ENCODE measurements around the gene AFF3. TPM values are rescaled to one million over a fixed set of nuclear protein-coding genes. Genes with fewer than 3 reads are reported as not detected.

AFF3 gene
- total RNA-seq, result 1 to 10 TPM; 3.1 to 5.0 (median 3.7) TPM

- Histone ChIP-seq H3K4me1 (no peaks in the 10 kb centered on the region), H3K27me3 (no peaks in the 10 kb centered on the region), H3K9me3 (no peaks in the 10 kb centered on the region), H3K4me3 (no peak within 1 kb of the TSS), H3K36me3 (no peaks in the 10 kb centered on the region), H3K27ac (no peak within 1 kb of the TSS)
- DNase-seq (ENCODE audit: low spot score in 2 of 2), result no peak
- 86% methylated on average over 11 of the region's 11 CpGs for WGBS
- TF ChIP-seq POLR2A (IDR thresholded peaks at IDR 0.05), result no peak
- TF ChIP-seq, protein P1, sequence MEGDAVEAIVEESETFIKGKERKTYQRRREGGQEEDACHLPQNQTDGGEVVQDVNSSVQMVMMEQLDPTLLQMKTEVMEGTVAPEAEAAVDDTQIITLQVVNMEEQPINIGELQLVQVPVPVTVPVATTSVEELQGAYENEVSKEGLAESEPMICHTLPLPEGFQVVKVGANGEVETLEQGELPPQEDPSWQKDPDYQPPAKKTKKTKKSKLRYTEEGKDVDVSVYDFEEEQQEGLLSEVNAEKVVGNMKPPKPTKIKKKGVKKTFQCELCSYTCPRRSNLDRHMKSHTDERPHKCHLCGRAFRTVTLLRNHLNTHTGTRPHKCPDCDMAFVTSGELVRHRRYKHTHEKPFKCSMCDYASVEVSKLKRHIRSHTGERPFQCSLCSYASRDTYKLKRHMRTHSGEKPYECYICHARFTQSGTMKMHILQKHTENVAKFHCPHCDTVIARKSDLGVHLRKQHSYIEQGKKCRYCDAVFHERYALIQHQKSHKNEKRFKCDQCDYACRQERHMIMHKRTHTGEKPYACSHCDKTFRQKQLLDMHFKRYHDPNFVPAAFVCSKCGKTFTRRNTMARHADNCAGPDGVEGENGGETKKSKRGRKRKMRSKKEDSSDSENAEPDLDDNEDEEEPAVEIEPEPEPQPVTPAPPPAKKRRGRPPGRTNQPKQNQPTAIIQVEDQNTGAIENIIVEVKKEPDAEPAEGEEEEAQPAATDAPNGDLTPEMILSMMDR (IDR thresholded peaks at IDR 0.05), result no peak
- no peak for TF ChIP-seq POLR2AphosphoS5 (IDR thresholded peaks at IDR 0.05)
- TF ChIP-seq EP300 (IDR thresholded peaks at IDR 0.05), result no peak
Observed at GRCh38 chr2:100142393-100142792, at the start of gene AFF3. TSS of gene AFF3 (minus strand) at chr2:100142590. CDS start at chr2:100104454, 38,136 bp downstream.

DNA sequence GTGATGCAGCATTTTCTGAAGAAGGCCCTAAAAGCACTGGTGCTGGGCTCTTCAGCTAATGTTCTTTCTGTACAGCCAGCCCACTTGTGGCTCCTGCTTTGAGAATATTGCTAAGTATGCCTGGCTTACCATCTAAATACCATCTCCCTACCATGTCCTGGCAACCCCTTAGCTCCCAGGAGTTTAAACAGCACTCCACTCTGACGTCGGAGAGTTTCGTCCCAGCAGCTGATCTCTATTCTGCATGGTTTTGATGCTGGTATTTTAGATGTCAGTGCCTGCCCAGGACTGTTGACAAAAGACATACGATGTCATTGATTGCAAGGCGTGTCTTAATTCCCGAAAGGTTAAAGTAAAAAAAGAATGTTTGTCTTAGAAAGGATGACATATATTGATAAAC lies 47.0 kb upstream of the AFF3 start:
- TF ChIP-seq EP300 (IDR thresholded peaks at IDR 0.05), result no peak
- TF ChIP-seq, protein P1 (IDR thresholded peaks at IDR 0.05), result no peak
- no peak for TF ChIP-seq POLR2A (IDR thresholded peaks at IDR 0.05)
- TF ChIP-seq POLR2AphosphoS5 (IDR thresholded peaks at IDR 0.05), result no peak
- Histone ChIP-seq H3K4me3 (no peak overlapping the region), H3K27ac (no peak overlapping the region)

GRCh38 chr2:100188326-100188725 lies 45.9 kb upstream of the AFF3 start:
- DNase-seq (ENCODE audit: low spot score in 2 of 2), result no peak
- no peak overlapping the region for H3K27ac ChIP-seq
- no peak overlapping the region for H3K4me3 ChIP-seq
- H3K9me3 ChIP-seq, result no peaks in the 10 kb centered on the region
- TF ChIP-seq EP300 (IDR thresholded peaks at IDR 0.05) (no peak), POLR2AphosphoS5 (IDR thresholded peaks at IDR 0.05) (no peak), POLR2A (IDR thresholded peaks at IDR 0.05) (no peak)
- TF ChIP-seq, protein P1 (IDR thresholded peaks at IDR 0.05), result no peak
- H3K4me1 ChIP-seq, result peaks cover 4% of the 10 kb centered on the region
- H3K27me3 ChIP-seq, result no peaks in the 10 kb centered on the region
- WGBS, result 96% methylated on average over 2 of the region's 2 CpGs
- H3K36me3 ChIP-seq, result no peaks in the 10 kb centered on the region

More for the DNA sequence above, 47.0 kb upstream of the AFF3 start:
- DNase-seq (ENCODE audit: low spot score in 2 of 2), result no peak
- Histone ChIP-seq H3K27me3 (no peaks in the 10 kb centered on the region), H3K4me1 (peaks cover 6% of the 10 kb centered on the region), H3K9me3 (no peaks in the 10 kb centered on the region), H3K36me3 (no peaks in the 10 kb centered on the region)
- 84% methylated on average over 6 of the region's 6 CpGs for WGBS

DNA sequence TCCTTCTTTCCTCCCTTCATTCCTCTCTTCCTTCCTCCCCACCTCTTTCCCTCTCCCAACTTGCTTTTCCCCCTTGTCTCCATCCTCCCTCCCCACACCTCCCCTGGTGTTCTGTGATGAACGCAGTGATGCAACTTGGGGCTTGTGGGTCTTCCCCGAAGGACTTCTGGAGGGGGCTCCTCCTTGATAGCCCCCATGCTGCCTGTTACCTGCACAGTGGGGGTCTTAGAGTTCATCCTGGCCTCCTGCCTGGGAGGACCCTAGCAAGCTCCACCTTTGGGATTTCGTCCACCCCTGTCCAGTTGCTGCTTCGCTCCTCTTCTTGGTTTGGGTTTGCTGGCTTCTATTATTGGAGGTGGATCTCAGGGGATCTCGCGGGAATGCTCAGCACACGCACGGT lies 43.7 kb upstream of the AFF3 start:
- Histone ChIP-seq H3K27ac (no peak overlapping the region), H3K36me3 (no peaks in the 10 kb centered on the region), H3K27me3 (no peaks in the 10 kb centered on the region), H3K4me1 (peaks cover 13% of the 10 kb centered on the region), H3K9me3 (no peaks in the 10 kb centered on the region), H3K4me3 (no peak overlapping the region)
- WGBS, result 96% methylated on average over 8 of the region's 8 CpGs
- DNase-seq (ENCODE audit: low spot score in 2 of 2), result no peak
- TF ChIP-seq, protein P1 (IDR thresholded peaks at IDR 0.05), result no peak
- TF ChIP-seq POLR2A (IDR thresholded peaks at IDR 0.05), result no peak
- no peak for TF ChIP-seq POLR2AphosphoS5 (IDR thresholded peaks at IDR 0.05)
- TF ChIP-seq EP300 (IDR thresholded peaks at IDR 0.05), result no peak

DNA sequence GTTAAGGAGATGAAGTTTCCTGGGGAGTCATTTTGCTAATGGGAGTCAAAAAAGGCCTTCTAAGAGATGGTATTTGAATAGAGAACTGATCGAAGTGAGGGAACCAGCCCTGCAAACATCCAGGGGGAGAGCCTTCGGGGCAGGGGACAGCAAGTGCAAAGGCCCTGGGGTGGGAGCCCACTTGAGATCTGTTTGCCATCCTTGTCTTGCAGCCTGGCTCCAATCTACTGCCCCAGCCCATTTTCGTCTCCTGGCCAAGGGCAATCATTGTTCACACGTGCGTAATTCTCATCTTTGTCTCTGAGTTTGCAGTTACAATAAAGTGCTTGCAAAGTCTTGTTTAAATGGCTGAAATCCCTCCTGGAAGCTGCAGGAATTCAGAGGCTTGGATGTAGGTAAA lies 43.1 kb upstream of the AFF3 start:
- Histone ChIP-seq H3K27ac (no peak overlapping the region), H3K27me3 (no peaks in the 10 kb centered on the region), H3K4me3 (no peak overlapping the region), H3K4me1 (peaks cover 13% of the 10 kb centered on the region), H3K9me3 (no peaks in the 10 kb centered on the region), H3K36me3 (no peaks in the 10 kb centered on the region)
- DNase-seq (ENCODE audit: low spot score in 2 of 2), result no peak
- TF ChIP-seq, protein P1 (IDR thresholded peaks at IDR 0.05), result no peak
- no peak for TF ChIP-seq EP300 (IDR thresholded peaks at IDR 0.05)
- TF ChIP-seq POLR2A (IDR thresholded peaks at IDR 0.05), result no peak
- no peak for TF ChIP-seq POLR2AphosphoS5 (IDR thresholded peaks at IDR 0.05)
- WGBS, result 76% methylated on average over 5 of the region's 5 CpGs
